Forelimb muscle (tissue), 1 donor: ENCODE results near the gene HDHD5. TPM values are rescaled to one million over a fixed set of nuclear protein-coding genes. Genes with fewer than 3 reads are reported as not detected.

Source experiments
- DNase-seq: peaks from one replicate; pipeline ENCODE4 v3.0.0-alpha.2; 2013; ENCODE audit warnings: low read depth
- polyA plus RNA-seq: library from polyadenylated mRNA; unstranded; fragments of 120-200 nt; gene quantifications from one replicate; pipeline ENCODE4 v1.2.1, GENCODE V29; 2013; ENCODE audit not compliant: insufficient read length

The HDHD5 gene
- polyA plus RNA-seq, 1 donor: 46.4 TPM

GRCh38 chr22:17120711-17121232 is 38.3 kb downstream of the HDHD5 start:
- DNase-seq: no peak

GRCh38 chr22:17120281-17120680 is 38.8 kb downstream of the HDHD5 start:
- no peak for DNase-seq

- DNase-seq: no peak
Observed at GRCh38 chr22:17119481-17120202, 39.4 kb downstream of the HDHD5 start.

DNA sequence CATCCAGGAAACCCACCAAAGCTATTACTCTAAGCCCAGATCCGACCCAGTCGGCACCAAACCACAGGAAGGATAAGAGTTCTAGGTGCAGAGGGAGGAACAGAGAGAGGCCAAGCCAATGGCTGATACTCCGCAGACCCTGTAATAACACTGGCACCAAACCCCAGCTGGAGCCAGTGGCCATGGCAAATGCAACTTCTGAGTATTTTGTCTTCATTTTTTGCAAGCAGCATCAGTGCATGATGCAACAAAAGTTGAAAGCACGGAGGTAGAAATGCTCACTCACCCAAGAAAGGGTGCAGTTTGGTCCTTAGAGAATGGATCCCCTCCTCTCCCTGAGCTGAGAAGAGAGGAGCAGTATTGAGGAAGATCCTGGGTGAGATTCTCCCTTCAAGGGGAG is 40.7 kb downstream of the HDHD5 start:
- no peak for DNase-seq

GRCh38 chr22:17117890-17118289 is 41.2 kb downstream of the HDHD5 start:
- DNase-seq: no peak

DNA sequence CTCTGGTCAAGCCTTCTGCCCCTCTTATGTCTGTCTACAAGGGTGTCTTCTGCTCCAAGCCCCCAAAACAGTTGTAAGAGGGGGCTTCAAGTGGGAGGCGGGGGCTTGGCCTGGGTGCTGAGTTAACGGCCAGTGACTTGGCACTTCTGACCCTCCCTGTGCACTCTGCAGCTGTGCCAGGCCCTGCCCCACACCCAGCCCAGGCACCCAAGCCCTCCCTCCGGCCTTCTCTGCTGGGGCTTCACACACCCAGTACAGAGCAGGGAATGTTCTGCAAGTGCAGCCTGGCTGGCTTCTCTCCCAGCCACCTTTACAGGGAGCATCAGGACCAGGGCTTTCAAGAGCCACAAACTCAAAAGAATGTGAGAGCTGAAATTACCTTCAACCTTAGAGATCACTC is 41.7 kb downstream of the HDHD5 start:
- no peak for DNase-seq

DNA sequence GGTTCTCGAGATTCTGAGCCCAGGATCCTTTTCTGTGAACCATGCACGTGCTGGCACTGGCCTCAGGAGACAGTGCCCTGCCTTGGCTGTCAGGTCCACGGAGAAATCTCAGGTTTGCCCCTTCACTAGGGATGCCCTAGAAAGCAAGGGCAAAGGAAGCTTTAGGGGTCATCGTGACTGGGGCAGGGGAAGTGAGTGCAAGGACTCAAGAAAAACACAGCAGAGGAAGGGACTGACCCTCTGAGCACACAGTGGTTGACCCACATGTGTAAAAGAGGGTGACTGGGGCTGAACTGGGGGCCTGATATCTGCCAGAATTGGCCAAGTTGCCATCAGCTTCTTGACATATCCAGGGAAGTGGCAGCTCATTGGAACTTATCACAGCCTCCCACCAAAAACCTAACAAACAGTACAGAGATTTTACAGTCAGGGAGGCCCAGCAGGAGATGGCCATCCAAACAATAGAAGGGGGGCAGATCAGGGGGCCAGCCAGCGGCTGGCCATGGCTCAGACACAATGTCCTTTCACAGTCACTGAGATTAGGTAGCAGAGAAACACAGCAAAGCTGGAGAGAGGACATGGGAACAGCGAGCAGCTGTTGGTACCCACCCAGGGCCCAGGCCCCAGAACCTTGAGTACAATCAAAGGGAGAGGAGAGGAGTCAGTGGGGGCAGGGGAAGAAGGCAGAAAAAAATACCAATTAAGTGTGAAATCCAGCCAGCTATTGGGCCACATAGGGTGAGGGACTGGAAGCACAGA is 42.3 kb downstream of the HDHD5 start:
- no peak for DNase-seq

DNA sequence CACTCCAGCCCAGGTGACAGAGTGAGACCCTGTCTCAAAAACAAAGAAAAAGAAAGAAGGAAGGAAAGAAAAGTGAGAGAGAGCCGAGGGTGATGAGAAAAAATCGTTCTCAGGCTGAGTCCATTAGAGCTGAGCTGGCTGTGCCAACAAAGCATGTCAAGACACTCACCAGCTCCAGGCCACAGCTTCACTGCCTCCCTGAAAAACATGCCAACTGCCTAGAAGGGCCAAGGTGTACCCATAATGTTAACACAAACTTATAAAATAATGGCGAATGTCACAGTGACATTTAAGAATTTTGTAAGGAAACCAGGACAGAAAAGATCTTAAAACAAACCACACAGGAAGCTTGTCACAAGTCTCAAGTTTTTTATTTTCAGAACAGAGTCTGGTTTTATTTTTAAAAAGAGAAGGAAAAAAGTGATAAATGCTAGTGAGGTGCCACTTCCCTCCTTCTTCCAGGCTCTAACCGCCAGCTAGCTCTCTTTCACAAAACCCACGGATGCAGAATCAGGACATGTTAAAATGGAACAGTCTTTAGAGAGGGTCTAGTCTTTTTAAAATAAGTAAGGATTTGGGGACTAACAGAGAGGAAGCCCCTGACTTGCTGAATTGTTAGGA is 43.0 kb downstream of the HDHD5 start:
- DNase-seq: no peak

DNA sequence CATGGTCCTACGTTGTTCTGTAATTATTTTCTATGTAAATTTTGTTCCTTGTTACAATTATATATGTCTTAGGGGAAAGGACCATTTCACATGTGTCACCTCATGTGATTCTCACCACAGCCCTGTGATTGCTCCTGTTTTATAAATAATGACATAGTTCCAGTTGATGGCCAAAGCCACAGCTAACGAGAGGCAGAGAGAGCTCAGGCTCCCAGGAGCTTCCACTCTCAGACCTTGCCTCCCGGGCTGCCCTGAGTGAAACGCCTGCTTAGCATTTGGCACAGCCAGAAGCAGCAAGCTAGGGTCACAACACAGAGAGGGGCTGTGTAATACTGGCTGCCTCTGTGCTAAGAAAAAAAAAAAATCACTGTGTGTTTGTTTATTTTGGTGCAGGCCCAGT is 43.8 kb downstream of the HDHD5 start:
- DNase-seq: no peak

DNA sequence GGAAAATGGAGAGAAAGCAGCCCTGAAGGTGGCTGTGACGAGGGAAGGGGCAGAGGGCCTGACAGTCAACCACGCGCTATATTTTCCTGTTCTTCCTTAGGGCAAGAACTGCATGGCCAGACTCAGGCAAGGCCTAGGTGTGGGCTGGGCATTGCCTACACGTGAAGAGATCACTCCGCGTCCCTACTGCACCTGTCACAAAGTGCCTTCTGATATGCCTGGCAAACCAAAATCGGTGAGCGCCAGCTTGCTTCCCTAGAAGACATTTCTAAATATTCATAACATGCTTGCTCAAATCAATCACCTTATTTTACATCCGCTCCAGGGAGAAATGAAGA is 44.2 kb downstream of the HDHD5 start:
- no peak for DNase-seq

GRCh38 chr22:17114173-17114897 is 44.7 kb downstream of the HDHD5 start:
- DNase-seq: no peak

- DNase-seq: no peak
Observed at GRCh38 chr22:17113600-17113999, 45.5 kb downstream of the HDHD5 start.

- DNase-seq: no peak
Observed at GRCh38 chr22:17112491-17113042, 46.5 kb downstream of the HDHD5 start.

GRCh38 chr22:17110791-17111550 is 48.1 kb downstream of the HDHD5 start:
- DNase-seq: no peak

- no peak for DNase-seq
Observed at GRCh38 chr22:17109976-17110375, 49.1 kb downstream of the HDHD5 start.

DNA sequence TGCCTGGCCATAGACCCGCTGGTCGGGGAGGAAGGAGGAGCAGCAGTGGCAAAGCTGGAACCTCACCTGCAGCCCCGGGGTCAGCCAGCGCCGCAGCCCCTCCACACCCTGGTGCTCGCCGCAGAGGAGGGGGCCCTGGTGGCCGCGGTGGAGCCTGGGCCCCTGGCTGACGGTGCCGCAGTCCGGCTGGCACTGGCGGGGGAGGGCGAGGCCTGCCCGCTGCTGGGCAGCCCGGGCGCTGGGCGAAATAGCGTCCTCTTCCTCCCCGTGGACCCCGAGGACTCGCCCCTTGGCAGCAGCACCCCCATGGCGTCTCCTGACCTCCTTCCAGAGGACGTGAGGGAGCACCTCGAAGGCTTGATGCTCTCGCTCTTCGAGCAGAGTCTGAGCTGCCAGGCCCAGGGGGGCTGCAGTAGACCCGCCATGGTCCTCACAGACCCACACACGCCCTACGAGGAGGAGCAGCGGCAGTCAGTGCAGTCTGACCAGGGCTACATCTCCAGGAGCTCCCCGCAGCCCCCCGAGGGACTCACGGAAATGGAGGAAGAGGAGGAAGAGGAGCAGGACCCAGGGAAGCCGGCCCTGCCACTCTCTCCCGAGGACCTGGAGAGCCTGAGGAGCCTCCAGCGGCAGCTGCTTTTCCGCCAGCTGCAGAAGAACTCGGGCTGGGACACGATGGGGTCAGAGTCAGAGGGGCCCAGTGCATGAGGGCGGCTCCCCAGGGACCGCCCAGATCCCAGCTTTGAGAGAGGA is 49.8 kb downstream of the HDHD5 start:
- no peak for DNase-seq

DNA sequence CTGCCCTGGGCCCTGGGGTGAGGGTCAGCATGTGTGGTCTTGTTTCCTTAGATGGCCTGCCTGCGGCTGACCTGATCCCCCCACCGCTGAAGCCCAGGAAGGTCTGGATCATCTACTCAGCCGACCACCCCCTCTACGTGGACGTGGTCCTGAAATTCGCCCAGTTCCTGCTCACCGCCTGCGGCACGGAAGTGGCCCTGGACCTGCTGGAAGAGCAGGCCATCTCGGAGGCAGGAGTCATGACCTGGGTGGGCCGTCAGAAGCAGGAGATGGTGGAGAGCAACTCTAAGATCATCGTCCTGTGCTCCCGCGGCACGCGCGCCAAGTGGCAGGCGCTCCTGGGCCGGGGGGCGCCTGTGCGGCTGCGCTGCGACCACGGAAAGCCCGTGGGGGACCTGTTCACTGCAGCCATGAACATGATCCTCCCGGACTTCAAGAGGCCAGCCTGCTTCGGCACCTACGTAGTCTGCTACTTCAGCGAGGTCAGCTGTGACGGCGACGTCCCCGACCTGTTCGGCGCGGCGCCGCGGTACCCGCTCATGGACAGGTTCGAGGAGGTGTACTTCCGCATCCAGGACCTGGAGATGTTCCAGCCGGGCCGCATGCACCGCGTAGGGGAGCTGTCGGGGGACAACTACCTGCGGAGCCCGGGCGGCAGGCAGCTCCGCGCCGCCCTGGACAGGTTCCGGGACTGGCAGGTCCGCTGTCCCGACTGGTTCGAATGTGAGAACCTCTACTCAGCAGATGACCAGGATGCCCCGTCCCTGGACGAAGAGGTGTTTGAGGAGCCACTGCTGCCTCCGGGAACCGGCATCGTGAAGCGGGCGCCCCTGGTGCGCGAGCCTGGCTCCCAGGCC is 50.6 kb downstream of the HDHD5 start:
- DNase-seq: no peak

DNA sequence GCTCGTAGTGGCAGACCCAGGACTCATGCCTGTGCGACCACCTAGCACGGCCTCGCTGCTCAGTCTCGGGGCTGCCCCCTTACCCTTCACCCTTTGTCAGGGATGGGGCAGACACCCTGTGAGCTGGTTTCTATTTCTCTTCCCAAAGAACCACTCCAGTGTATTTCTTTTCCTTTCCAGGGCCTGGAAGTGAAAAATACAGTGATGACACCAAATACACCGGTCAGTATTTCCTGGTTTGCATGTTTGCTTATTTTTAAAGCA is 51.6 kb downstream of the HDHD5 start:
- DNase-seq: no peak

DNA sequence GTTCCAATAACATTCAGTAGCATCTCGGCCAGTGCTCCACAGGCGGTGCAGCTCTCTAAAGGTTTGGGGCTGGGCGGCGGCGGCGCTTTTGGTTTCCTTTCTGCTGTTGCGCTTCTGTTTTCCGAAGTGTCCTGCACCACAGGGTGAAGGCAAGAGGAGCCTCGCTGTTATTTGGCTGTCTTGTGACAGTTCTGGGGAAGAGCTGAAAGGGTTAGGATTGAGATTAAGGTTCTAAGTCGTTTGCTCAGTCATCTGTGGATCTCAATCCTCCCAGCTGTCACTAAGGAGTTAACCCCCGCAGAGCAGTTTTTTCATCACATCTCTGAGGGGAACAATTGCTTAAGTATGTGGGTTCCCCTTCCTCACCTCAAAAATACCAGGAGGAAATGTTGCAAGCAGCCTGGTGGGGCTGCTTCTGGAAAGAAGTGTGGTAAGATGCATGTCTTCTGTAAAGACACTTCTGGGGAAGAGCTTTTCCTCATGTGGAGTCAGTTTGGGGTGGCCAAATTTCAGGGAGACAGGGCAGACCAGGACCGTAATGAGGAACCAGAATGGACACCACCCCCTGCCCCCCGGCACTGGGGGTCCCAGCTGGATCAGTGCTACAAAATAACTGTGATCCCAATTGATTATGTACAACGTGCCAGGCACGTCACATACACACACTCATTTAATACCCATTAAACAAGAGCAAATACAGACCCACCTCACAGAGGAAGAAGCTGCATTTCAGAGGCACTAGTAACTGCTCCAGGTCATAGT is 52.1 kb downstream of the HDHD5 start:
- DNase-seq: no peak
